AG09319 (cell line): ENCODE measurements around the gene DISC1.

Experiments
- DNase-seq: peaks from one replicate; pipeline ENCODE4 v3.0.0-alpha.2; 2010; ENCODE audit warnings: low read depth; ENCODE audit errors: extremely low read depth
- CTCF ChIP-seq: IDR thresholded peaks from 2 replicates; pipeline ENCODE4 v1.5.1; 2011; ENCODE audit warnings: low read depth, mild to moderate bottlenecking, inconsistent platforms, low read length, moderate library complexity

Gene DISC1

DNA sequence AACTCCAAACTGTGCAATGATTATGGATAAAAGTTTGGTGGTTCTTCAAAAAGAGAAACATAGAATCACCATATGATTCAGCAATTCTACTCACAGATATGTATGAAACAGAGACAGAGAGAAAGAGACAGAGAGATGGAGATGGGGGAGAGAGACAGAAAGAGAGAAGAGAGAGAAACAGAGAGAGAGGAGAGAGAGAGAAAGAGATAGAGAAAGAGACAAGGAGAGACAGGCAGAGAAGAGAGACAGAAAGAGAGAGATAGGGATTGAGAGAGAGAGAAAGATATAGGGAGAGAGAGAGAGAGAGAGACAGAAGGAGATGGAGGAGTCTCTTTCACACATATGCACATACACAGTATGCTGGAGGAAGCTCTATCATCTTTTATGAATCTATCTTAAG is 87.8 kb downstream of the DISC1 start:
- no peak for TF ChIP-seq CTCF
- DNase-seq = no peak

DNA sequence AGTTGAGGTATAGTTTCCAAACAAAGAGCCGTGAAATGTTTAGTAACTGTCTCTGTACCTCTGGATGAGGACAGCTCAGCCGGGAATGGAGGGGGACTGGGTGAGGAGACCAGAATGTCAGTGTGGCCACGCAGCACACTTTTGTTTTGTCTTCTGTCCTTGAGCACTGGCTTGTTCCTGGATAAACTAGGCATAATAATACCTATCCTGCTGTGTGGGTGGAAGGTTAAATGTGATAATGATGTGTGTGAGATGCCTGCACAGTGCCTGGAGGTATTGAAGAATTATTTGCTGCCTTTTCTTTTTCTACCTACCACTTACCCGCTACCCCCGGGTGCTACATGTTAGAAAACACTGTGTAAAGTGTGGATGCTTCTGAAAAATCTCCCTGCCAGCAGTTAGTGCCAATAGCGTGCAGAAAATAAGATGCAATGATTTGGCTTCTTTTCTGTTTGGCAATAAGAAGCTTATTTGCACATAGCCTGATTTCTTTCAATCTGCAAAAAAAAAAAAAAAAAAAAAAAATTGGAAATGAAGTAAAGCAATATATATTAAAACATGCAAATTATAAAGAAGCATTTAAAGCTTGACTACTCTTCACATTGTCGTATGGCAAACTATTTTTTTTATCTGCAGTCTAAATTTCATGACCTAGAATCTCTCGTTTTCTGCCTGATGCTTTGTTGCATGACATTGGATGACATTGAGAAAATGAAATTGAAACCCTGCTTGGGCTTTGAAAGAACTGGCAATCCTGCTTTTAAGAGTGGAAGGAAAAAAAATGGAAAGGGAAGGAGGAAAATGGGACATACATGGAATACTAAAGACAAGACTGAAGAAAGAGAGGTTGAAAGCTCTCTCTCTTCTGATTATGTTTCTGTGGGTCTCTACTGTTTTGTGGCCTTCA is 89.5 kb downstream of the DISC1 start:
- TF ChIP-seq CTCF = no peak
- DNase-seq = no peak

DNA sequence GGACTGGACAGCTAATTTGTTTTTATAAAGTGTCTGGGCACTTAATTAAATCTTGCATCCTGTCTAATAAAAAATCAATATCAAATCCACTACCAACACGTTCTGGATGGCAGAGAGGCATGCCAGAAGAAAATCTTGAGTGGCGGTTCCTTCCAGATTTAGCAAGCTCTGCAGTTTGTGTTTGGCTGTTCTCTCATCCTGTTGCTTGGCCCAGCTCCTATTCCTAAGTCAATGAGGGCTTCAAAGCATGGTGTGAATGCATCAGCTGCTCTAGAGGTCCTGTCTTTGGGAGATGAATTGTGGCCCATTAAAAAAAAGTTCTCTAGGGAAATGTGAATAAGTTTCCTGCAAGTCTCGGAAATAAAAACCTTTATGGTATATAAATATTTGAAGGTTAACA is 90.3 kb downstream of the DISC1 start:
- DNase-seq = no peak

GRCh38 chr1:231719485-231720183 is 93.0 kb downstream of the DISC1 start:
- no peak for DNase-seq
- no peak for TF ChIP-seq CTCF

More for the DNA sequence above, 90.3 kb downstream of the DISC1 start:
- no peak for TF ChIP-seq CTCF

- no peak for TF ChIP-seq CTCF
- no peak for DNase-seq
Observed at GRCh38 chr1:231720652-231721325, 94.2 kb downstream of the DISC1 start.

- no peak for TF ChIP-seq CTCF
- no peak for DNase-seq
Observed at GRCh38 chr1:231721436-231721835, 94.8 kb downstream of the DISC1 start.

- DNase-seq = no peak
- no peak for TF ChIP-seq CTCF
Observed at GRCh38 chr1:231722356-231722755, 95.8 kb downstream of the DISC1 start.
